GM15510 (cell line): ENCODE measurements around the gene LSM12.

Experiments used
- POLR2A ChIP-seq: IDR thresholded peaks from 3 replicates; pipeline ENCODE4 v1.6.1; 2011; ENCODE audit warnings: borderline replicate concordance; ENCODE audit not compliant: insufficient read length; ENCODE audit errors: extremely low read depth

LSM12 gene

DNA sequence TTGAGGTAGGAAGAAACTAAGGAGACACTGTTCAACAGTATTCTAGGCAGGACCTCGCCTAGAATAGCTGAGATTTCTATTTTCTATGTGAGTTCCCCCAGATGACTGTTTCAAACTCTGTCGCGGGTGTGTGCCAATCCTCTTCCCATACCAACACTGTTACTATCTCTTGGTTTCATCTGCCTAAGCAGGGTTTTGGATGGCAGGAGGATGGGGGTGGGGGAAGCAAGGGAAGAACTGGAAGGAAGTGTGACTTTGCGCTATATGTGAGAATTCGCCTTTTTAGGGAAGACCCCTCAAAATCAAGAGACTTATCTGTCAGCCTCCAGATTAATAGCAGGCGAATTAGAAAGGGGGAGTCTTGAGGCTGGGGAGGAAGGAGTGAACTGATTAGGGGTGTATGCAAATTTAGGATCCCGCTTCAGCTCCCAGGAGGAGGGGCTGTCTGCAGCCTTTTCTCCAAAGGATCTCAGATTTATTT is 3.5 kb upstream of the LSM12 start:
- no peak for TF ChIP-seq POLR2A

DNA sequence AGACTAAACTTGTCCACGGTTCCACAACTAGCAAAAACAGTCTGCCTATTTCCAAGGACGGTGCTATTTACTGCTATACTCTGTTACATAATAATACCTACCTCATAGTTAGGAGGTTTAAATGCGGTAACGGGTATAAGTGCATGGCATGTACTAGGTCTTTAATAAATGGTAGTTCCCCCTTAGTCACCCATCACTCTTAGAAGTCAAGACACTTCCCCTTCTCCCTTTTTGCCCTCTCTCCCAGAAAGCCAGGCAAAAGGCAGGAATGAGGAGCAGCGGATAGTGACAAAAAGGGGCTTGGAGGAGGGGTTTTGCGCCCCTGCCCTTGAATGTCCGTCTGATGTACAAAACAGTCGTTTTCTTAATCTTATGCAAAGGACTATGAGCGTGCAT is 1.1 kb upstream of the LSM12 start:
- no peak for TF ChIP-seq POLR2A

DNA sequence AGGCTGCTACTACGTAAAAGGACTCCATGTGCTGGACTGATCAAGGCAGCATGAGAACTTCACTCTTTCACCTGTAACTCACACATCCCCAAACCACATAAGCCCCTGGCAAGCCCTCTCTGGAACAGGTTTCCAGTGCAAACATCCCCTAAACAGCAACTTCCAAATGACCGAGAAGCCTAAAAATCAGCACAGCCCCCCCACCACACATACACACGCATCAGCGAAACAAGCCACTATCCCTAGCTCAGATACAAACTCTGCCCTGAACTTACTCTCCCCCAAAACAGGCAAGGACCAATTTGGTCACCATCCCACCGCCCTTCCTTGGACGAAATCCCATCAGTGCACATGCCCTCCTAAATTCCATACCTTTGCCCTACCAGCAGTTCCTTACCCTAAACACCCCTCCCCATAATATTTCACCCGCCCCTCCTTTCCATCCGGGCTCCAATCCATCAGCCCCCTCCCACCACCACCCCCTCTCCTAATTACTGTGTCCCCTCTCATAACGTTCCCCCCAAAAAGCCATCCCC is 735 bp downstream of the LSM12 start:
- TF ChIP-seq POLR2A = no peak

DNA sequence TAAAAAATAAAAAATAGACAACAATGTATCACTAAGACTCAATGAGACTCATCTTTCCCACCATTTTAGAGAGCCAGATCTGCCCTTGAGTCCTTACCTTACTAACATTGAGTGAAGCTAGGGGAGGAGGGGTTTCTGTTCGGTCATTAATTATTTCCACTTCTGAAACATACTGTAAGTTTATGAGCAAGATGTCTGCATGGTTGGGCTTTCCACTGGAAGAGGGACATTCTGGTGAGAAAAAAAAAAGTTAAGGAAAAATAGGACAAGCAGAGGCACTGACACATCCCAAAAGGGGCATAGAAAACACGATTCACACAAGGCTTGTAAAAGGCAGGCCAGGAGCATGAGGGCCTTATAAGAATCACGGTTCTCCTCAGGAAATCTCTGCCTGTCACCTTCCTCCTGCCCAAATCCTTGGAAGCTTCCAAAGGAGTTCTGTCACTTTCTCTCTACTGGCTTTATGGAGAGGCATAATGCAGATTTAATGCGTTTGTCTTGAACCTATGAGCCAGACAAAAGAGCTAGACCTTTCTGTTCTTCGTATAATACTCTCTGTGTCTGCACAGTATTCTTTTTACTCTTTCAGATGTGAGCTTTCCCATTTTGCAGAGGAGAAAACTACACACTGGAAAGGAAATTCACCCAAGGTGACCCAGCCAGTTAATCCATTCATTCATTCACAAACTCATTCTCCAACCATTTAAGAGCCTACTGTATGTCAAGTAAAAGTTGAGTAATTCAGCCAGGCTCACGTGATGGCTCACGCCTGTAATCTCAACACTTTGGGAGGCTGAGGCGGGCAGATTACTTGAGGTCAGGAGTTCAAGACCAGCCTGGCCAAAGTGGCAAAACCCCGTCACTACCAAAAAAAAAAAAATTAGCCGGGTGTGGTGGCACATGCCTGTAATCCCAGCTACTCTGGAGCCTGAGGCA is 2.5 kb downstream of the LSM12 start:
- no peak for TF ChIP-seq POLR2A

DNA sequence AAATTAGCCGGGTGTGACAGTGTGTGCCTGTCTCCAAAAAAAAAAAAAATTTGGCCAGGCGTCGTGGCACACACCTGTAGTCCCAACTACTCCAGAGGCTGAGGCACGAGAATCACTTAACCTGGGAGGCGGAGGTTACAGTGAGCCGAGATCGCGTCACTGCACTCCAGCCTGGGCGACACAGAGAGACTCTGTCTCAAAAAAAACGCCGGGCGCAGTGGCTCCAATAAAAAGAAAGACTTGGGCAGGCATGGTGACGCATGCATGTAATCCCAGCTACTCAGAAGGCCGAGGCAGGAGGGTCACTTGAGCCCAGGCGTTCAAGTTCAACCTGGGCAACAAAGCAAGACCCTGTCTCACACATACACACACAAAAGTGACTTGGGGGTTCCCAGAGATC is 3.6 kb downstream of the LSM12 start:
- TF ChIP-seq POLR2A = no peak

DNA sequence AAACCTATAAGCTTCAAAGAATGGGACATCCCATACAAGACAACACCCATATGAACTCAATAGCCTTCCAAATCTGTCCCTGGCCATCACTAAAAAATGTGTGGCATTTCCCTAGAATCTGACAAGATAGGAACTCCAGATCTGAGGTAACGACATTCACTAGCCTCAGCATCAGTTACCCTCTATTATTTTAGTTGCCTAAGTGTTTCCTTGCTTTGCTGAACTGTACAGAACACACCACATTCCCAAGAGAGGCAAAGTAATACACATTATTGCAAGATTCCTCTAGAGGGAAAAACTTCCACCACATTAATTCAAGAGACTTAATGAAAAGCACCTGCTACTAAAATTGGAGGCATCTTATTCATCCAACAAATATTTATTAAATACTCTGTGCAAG is 5.0 kb downstream of the LSM12 start:
- TF ChIP-seq POLR2A = no peak

DNA sequence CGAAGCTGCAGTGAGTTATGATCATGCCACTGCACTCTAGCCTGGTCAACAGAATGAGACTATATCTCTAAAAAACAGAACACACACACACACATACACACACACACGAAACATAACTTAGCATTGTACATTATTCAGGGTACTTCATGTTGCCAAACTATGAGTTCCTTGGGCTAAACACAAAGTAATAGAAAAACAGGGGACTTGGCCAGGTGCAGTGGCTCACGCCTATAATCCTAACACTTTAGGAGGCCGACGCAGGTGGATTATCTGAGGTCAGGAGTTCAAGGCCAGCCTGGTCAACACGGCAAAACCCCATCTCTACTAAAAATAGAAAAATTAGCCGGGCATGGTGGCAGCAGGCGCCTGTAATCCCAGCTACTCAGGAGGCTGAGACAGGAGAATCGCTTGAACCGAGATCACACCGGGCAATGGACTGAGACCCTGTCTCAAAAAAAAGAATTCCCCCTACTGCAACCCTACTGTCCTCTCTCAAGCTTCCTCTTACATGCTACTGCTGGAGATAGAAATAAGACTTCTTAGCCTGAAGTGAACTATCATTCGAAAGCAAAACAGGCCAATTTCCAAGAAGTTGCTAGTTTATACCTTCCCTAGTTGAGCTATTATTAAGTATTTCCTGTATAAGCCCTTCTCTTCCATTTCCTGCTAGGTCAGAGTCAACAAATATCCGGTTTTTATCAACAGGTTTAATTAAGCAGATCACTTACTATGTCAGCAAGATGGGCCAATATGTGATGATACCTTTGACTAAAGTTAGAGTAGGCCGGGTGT is 7.2 kb downstream of the LSM12 start:
- TF ChIP-seq POLR2A = no peak

DNA sequence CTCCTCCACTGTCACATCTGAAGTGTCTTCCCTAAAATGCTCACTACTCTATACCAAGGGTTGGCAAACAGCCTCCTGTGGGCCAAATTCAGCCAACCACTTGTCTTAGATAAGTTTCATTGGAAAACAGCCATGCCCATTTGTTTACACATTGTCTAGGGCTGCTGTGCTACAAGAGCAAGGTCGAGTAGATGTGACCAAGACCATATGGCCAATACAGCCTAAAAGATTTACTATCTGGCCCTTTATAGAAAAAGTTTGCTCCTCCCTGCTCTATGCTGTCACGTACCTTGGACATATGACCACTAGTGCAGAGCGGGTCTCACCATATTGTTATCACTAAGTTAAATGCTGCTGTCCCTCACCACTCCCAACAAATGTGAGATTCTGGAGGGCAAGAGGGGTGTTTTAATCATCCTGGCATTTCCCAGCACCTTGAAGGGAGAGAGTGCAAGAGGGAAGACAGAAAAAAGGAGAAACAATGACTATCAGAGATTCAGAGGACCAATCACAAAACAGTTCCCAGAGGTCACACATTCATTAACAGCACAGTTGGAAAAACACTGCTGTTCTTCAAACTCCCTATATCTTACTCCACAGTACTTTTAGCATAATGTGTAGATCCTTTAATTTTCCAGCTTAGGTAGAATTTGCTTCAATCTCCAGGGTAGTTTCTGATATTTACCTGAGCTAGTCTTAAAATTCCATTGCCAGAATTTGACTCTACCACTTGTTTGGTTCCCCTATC is 13.2 kb downstream of the LSM12 start:
- no peak for TF ChIP-seq POLR2A

DNA sequence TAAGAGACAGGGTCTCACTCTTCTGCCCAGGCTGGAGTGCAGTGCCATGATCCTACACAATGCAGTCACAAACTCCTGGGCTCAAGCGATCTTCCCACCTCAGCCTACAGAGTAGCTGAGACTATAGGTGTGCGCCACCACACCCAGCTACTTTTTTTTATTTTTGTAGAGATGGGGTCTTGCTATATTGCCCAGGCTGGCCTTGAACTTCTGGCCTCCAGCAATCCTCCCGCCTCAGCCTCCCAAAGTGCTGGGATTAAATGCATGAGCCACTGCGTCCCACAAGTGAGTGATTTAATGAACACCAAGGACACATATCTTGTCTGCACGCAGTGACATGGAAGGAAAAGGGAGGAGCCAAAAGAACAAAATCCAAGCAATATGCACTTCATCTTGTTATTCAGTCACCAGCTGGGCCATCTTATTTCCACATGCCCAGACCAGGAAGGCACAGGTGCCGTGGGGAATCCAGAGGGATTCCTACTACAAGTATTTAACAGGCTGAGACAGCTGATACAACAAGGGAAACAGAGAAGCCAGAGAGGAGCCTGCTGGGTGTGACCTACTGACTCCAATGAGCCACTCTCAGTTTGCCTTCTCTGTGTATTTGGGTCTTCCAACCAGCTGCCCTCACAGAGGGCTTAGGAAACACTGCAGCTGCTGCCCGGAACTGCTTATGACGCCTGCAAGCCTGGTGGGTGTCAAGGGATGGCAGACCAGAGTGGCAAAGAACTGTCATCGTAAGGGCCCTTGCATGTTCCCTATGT is 17.0 kb downstream of the LSM12 start:
- no peak for TF ChIP-seq POLR2A

DNA sequence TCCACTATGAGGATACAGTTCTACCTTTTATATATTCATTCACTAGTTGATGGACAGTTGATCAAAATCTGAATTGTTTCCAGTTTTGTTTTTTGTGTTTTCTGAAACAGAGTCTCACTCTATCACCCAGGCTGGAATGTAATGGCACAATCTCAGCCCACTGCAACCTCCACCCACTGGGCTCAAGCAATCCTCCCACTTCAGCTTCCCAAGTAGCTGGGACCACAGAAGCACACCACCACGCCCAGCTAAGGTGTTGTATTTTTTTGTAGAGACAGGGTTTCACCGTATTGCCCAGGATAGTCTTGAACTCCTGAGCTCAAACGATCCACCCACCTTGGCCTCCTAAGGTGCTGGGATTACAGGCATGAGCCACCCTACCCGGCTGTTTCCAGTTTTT is 21.0 kb downstream of the LSM12 start:
- no peak for TF ChIP-seq POLR2A

DNA sequence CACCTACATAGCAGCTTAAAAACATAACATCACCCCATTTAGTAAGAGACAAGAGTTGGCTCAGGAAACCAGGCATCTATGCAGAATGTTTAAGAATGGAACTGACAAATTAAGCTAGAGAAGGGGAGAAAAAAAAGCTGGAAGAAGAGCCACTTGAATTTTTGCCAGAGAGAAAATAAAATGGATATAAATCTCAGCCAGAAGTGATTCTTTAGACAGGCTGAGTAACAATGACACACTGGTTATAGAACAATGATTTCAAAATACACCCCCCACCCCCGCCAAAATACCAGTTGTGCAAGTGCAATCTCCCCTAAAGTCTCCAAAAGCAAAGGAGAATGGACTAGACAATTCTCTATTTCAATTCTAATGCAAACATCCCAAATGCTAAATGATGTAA is 22.4 kb downstream of the LSM12 start:
- no peak for TF ChIP-seq POLR2A

DNA sequence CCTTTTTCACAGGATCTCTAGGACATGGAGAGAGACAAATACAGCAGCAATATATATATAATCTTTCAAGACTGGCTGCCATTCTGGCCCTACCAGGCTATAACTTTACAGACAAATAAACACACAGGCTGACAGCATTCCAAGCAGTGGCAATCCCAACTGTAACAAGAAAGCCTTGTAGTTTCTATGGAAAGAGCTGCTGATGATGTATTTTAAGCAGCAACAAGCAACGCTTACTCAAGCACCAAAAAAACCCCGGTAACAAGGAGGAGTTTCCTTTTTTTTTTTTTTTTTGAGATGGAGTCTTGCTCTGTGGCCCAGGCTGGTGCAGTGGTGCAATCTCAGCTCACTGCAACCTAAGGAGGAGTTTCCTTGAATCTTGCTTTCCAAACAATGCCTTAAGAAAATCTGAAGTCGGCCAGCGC is 23.2 kb downstream of the LSM12 start:
- TF ChIP-seq POLR2A = no peak

DNA sequence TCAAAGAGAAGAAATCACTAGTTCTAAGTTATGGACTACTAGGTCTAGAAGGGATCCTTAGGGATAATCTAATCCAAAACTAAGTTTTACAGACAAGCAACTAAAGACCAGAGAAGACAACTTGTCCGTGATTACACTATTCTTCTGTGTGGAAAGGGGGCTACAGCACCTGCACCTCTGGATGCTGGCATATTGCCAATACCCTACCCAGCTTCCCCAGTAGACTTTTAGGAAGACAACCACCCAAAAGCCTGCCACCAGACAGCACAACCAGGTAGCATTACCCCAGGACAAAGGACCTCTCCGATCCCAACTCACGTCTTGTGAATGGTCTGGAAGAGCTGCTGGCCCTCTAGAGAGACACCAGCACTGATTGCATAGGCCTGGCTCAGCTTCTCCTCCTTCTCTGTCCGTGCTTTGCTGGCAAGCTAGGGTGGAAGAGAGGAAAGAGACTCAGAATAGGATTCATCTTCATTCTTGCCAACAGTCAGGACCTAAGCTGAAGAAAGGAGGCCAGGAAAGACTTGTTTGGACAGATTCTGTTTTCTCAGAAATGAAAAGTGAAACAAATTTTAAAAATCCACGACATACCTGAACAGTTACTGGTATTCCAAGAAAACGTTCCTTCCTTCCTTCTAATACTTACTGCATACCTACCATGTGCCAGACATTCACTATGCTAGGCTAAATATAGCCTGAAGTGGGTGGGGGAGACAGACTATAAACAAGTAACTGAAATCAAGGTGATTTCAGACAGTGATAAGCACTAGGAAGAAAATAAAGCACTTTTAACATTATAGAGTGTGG is 26.4 kb downstream of the LSM12 start:
- TF ChIP-seq POLR2A = no peak

DNA sequence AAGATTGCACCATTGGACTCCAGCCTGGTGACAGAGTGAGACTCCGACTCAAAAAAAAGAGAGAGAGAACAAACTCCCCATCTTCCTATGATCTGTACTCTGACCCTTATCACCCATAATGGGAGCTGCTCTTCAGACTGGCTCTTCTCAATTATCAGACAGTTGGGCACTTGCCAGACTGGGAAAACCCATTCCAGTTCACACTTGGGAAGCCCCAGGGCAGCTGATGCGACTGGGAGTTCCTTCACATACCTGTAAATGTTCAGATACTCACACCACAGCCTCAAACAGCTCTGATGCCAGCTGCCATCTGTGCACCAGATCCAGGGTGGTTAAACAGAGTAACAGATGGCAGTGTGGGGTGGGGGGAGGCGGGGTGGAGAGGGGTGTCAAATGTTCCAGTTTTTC is 27.9 kb downstream of the LSM12 start:
- TF ChIP-seq POLR2A = no peak

DNA sequence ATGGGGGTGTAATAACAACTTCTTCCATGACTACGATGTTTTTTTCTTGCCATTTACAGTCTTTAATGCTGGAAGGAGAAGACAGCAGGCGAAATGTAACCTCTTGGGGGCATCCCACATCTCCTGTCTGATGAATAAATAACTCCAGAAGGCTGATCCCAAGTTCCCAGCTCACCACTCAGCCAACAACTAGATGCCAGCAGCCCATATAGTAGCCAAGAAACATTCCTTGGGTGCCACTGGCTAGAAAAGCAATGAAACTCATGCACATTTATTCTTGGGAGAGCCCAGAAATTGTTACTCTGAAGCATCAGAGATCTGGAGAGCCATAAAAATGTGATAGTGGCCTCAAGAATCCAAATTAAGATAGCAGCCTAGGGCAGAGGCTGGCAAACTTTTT is 29.0 kb downstream of the LSM12 start:
- no peak for TF ChIP-seq POLR2A
